ENCODE results near the gene NEURL1B. TPM values are rescaled to one million over a fixed set of nuclear protein-coding genes. Genes with fewer than 3 reads are reported as not detected.

The NEURL1B gene
- total RNA-seq, 2 experiments from 2014 or later: 0.32 to 0.57 TPM

GRCh38 chr5:172688349-172689217 lies 47.5 kb downstream of the NEURL1B start:
- no peak overlapping the region for H3K4me3 ChIP-seq (ENCODE audit: low read depth, low read length, poor library complexity, severe bottlenecking)
- TF ChIP-seq EZH2phosphoT487 (IDR thresholded peaks at IDR 0.05; ENCODE audit: borderline replicate concordance, low read depth, low read length) (no peak), CTCF (conservative IDR thresholded peaks at IDR 0.05; ENCODE audit: low read length) (no peak)
- no peaks in the 10 kb centered on the region for H3K9me3 ChIP-seq (ENCODE audit: low read length)
- no peaks in the 10 kb centered on the region for H3K36me3 ChIP-seq (ENCODE audit: insufficient read depth, low read length)
- peak; percentile 19 for DNase-seq (ENCODE audit: low spot score)
- ChIA-PET POLR2A (no interaction called here), CTCF (ENCODE audit: unreplicated experiment) (no interaction called here)
- H3K4me2 ChIP-seq (ENCODE audit: low read length): no peak overlapping the region
- intact Hi-C loops (cut with micrococcal nuclease; ENCODE audit: unreplicated experiment): no loop called here
- H3K79me2 ChIP-seq (ENCODE audit: insufficient read depth, low read depth, low read length): no peaks in the 10 kb centered on the region
- no peak overlapping the region for H3K27ac ChIP-seq (ENCODE audit: low read depth, low read length, poor library complexity, severe bottlenecking)
- no peaks in the 10 kb centered on the region for H3K4me1 ChIP-seq (ENCODE audit: insufficient read depth, low read length, poor library complexity, severe bottlenecking)
- H2AFZ ChIP-seq (ENCODE audit: low read length): peak overlapping the region; percentile 15; the same call in 1 of the 2 replicates
- no peaks in the 10 kb centered on the region for H4K20me1 ChIP-seq (ENCODE audit: insufficient read depth, low read length)
- no peaks in the 10 kb centered on the region for H3K9me2 ChIP-seq (ENCODE audit: insufficient read depth, low read length)
- BruUV-seq (replicated peaks): no TSS peak

GRCh38 chr5:172689218-172689572 lies 48.1 kb downstream of the NEURL1B start:
- no peaks in the 10 kb centered on the region for H3K79me2 ChIP-seq (ENCODE audit: insufficient read depth, low read depth, low read length)
- intact Hi-C loops (cut with micrococcal nuclease; ENCODE audit: unreplicated experiment): no loop called here
- H3K4me3 ChIP-seq (ENCODE audit: low read depth, low read length, poor library complexity, severe bottlenecking): no peak overlapping the region
- DNase-seq (ENCODE audit: low spot score): no peak
- no peak overlapping the region for H3K4me2 ChIP-seq (ENCODE audit: low read length)
- H3K36me3 ChIP-seq (ENCODE audit: insufficient read depth, low read length): no peaks in the 10 kb centered on the region
- H2AFZ ChIP-seq (ENCODE audit: low read length): peak overlapping the region; percentile 15; the same call in 1 of the 2 replicates
- H4K20me1 ChIP-seq (ENCODE audit: insufficient read depth, low read length): no peaks in the 10 kb centered on the region
- TF ChIP-seq CTCF (conservative IDR thresholded peaks at IDR 0.05; ENCODE audit: low read length): no peak
- TF ChIP-seq EZH2phosphoT487 (IDR thresholded peaks at IDR 0.05; ENCODE audit: borderline replicate concordance, low read depth, low read length): no peak
- H3K27ac ChIP-seq (ENCODE audit: low read depth, low read length, poor library complexity, severe bottlenecking): no peak overlapping the region
- ChIA-PET CTCF (ENCODE audit: unreplicated experiment) (no interaction called here), POLR2A (no interaction called here)
- H3K9me3 ChIP-seq (ENCODE audit: low read length): no peaks in the 10 kb centered on the region
- H3K9me2 ChIP-seq (ENCODE audit: insufficient read depth, low read length): no peaks in the 10 kb centered on the region
- H3K4me1 ChIP-seq (ENCODE audit: insufficient read depth, low read length, poor library complexity, severe bottlenecking): no peaks in the 10 kb centered on the region
- BruUV-seq (replicated peaks): no TSS peak

- Histone ChIP-seq H3K36me3 (ENCODE audit: insufficient read depth, low read length) (no peaks in the 10 kb centered on the region), H4K20me1 (ENCODE audit: insufficient read depth, low read length) (no peaks in the 10 kb centered on the region), H3K9me2 (ENCODE audit: insufficient read depth, low read length) (no peaks in the 10 kb centered on the region), H2AFZ (ENCODE audit: low read length) (no peak overlapping the region), H3K4me2 (ENCODE audit: low read length) (no peak overlapping the region), H3K4me1 (ENCODE audit: insufficient read depth, low read length, poor library complexity, severe bottlenecking) (no peaks in the 10 kb centered on the region), H3K9me3 (ENCODE audit: low read length) (no peaks in the 10 kb centered on the region), H3K79me2 (ENCODE audit: insufficient read depth, low read depth, low read length) (no peaks in the 10 kb centered on the region), H3K4me3 (ENCODE audit: low read depth, low read length, poor library complexity, severe bottlenecking) (no peak overlapping the region), H3K27ac (ENCODE audit: low read depth, low read length, poor library complexity, severe bottlenecking) (no peak overlapping the region)
- ChIA-PET POLR2A (no interaction called here), CTCF (ENCODE audit: unreplicated experiment) (no interaction called here)
- intact Hi-C loops (cut with micrococcal nuclease; ENCODE audit: unreplicated experiment): no loop called here
- no peak for DNase-seq (ENCODE audit: low spot score)
- BruUV-seq (replicated peaks): no TSS peak
- TF ChIP-seq CTCF (conservative IDR thresholded peaks at IDR 0.05; ENCODE audit: low read length) (no peak), EZH2phosphoT487 (IDR thresholded peaks at IDR 0.05; ENCODE audit: borderline replicate concordance, low read depth, low read length) (no peak)
Observed at GRCh38 chr5:172689801-172690200, 48.7 kb downstream of the NEURL1B start.
